Fibroblast of pulmonary artery (primary cell): Measurements from ENCODE around the gene QKI.
"Not testable (repeated sequence)": the region's sequence is repeated elsewhere in the genome, so short reads cannot be mapped to it uniquely, and the experiment has no call there.

Experiments used
- DNase-seq: peaks from one replicate; pipeline ENCODE4 v3.0.0-alpha.2; 2010; ENCODE audit warnings: low read depth
- H3K4me3 ChIP-seq: replicated peaks from 2 replicates; pipeline ENCODE4 v1.5.1; 2011; ENCODE audit warnings: low read depth, mild to moderate bottlenecking, control low read depth, low read length, moderate library complexity
- TF ChIP-seq, protein P1 (sequence below): IDR thresholded peaks from 2 replicates; pipeline ENCODE4 v1.5.1; 2011; ENCODE audit warnings: mild to moderate bottlenecking, control low read depth, low read length, inconsistent platforms; ENCODE audit errors: missing control alignments

The QKI gene

DNA sequence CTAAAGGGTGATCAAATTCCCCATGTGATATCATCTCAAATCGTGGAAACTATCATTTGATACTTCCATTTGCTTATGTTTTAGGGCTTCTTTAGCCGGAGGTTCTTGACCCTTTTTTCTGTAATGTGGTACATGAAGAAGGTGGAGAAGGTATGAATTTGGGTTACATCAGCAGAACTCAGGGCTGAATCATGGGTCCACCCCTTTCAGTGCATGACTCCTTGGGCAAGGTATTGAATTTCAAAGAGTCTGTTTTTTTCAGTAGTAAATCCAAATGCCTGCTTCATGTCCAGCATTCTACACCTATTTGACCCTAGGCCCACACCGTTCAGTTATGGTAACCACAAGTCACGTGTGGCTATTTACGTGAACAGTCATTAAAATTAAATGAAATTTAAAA is 30.6 kb upstream of the QKI start:
- H3K4me3 ChIP-seq: no peak overlapping the region
- no peak for DNase-seq
- TF ChIP-seq, protein P1, sequence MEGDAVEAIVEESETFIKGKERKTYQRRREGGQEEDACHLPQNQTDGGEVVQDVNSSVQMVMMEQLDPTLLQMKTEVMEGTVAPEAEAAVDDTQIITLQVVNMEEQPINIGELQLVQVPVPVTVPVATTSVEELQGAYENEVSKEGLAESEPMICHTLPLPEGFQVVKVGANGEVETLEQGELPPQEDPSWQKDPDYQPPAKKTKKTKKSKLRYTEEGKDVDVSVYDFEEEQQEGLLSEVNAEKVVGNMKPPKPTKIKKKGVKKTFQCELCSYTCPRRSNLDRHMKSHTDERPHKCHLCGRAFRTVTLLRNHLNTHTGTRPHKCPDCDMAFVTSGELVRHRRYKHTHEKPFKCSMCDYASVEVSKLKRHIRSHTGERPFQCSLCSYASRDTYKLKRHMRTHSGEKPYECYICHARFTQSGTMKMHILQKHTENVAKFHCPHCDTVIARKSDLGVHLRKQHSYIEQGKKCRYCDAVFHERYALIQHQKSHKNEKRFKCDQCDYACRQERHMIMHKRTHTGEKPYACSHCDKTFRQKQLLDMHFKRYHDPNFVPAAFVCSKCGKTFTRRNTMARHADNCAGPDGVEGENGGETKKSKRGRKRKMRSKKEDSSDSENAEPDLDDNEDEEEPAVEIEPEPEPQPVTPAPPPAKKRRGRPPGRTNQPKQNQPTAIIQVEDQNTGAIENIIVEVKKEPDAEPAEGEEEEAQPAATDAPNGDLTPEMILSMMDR: no peak

DNA sequence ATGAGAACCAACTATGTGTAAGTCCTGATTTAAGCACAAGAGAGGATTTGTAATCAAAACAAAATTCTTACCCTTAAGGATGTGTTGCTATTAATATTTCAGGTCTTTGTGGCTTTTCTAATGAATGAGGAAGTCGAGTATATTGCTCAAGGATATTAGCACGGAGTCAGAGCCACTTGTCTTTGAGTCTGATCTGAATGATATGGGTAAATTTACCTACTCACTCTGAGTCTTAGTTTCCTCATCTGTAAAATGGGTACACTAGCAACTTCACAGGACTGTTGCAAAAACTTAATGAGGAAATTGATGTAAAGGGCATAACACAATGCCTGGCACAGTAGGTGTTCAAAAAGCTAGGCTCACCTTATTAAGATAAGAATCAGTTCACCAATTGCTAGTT is 30.0 kb upstream of the QKI start:
- DNase-seq: no peak
- no peak overlapping the region for H3K4me3 ChIP-seq
- TF ChIP-seq, protein P1: no peak

- DNase-seq, H3K4me3 ChIP-seq: not testable (repeated sequence)
Observed at GRCh38 chr6:163385503-163385902, 29.0 kb upstream of the QKI start.

GRCh38 chr6:163386329-163386908 is 28.1 kb upstream of the QKI start:
- TF ChIP-seq, protein P1: no peak
- H3K4me3 ChIP-seq: no peak overlapping the region
- no peak for DNase-seq

- H3K4me3 ChIP-seq: no peak overlapping the region
- TF ChIP-seq, protein P1: no peak
- peak; percentile 18 for DNase-seq
Observed at GRCh38 chr6:163387317-163387716, 27.2 kb upstream of the QKI start.

DNA sequence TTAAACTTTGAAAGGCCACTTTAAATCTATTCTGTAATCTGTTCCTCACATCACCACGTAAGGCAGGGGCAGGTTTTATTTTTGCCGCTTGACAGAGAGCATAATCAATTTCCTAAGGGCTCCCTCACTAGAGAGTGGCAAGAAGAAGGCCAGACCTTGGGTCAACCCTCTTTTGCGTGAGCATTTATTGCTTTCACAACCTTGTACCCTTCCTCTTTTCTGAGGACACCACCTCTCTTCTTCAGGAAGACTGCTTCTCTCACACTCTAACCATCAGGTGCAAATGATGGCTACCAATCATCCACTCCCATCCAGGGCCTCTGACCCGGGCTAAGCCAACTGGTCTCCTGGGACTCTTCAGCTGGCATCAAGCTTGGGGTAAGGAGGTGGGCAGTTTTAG is 25.2 kb upstream of the QKI start:
- TF ChIP-seq, protein P1: no peak
- DNase-seq: no peak
- H3K4me3 ChIP-seq: no peak overlapping the region

GRCh38 chr6:163390770-163391169 is 23.7 kb upstream of the QKI start:
- TF ChIP-seq, protein P1: no peak
- DNase-seq: no peak
- H3K4me3 ChIP-seq: no peak overlapping the region
